Omental fat pad (tissue), 4 donors: Measurements from ENCODE around the gene KCNQ1OT1. TPM values are rescaled to one million over a fixed set of nuclear protein-coding genes. Genes with fewer than 3 reads are reported as not detected.

Experiments
- ATAC-seq: fragments of 150-250 bp; one replicate; pipeline ENCODE4 v1.9.1; 2016; ENCODE audit warnings: mild to moderate bottlenecking, moderate library complexity; ENCODE audit not compliant: low FRiP score
- DNase-seq: peaks from one replicate; pipeline ENCODE4 v3.0.0-alpha.2; 2019; ENCODE audit warnings: low spot score
- total RNA-seq, 4 donors: library from RNA; depleted of rRNA; stranded (reverse); fragments of >200 nt; gene quantifications; one replicate each; pipeline ENCODE4 v1.1.0, GENCODE V29; 2016
- TF ChIP-seq, protein P1 (sequence below), 3 donors: fragments of 450-650 bp; IDR thresholded peaks; one replicate each; pipeline ENCODE4 v1.5.1; 2016 to 2017; ENCODE audit warnings: antibody characterized with exemption in 3 of 3, mild to moderate bottlenecking in 3 of 3, moderate library complexity in 2 of 3

Gene KCNQ1OT1
- 1 to 10 TPM; 3.4 to 9.7 (median 6.2) TPM for total RNA-seq

DNA sequence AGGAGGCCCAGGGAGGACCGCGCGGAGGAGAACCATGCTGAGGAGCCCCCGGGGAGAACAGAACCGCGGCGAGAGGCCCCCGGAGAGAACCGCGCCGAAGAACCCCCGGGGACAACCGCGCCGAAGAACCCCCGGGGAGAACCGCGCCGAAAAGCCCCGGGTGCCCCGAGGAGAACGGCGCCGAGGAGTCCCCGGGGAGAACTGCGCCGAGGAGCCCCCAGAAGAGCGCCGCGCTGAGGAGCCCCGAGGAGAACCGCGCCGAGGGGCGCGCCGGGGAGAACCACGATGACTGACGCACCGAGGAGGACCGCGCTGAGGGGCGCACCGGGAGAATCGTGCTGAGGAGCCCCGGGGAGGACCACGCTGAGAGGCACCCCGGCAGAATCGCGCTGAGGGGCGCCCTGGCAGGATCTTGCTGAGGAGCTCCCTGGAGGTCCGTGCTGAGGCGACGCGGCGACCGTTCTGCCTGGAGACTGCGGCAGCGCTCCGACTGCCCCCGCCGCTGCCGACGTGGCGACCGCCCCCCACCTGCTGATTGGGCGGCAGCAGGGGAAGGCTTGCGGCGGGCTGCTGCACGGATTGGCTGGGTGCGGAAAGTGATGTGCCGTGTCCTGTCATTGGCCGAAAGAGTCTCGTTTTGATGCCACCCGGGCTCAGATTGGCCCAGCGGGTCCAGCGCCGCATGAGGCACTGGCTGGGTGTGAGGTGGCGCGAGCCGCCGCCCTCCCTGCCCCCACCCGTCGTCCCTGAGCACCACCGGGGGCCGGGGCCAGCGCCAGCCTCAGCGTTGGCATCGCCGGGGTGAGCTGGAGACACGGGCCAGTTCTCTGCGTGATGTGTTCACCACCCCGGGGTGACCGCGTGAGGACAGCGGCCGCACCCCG, at the start of gene KCNQ1OT1:
Gene KCNQ1OT1 (minus strand): TSS at position 464 of the 884 bp plus-strand sequence.
- ATAC-seq (peak; percentile 88), DNase-seq (peak; percentile 42)
- TF ChIP-seq, protein P1, sequence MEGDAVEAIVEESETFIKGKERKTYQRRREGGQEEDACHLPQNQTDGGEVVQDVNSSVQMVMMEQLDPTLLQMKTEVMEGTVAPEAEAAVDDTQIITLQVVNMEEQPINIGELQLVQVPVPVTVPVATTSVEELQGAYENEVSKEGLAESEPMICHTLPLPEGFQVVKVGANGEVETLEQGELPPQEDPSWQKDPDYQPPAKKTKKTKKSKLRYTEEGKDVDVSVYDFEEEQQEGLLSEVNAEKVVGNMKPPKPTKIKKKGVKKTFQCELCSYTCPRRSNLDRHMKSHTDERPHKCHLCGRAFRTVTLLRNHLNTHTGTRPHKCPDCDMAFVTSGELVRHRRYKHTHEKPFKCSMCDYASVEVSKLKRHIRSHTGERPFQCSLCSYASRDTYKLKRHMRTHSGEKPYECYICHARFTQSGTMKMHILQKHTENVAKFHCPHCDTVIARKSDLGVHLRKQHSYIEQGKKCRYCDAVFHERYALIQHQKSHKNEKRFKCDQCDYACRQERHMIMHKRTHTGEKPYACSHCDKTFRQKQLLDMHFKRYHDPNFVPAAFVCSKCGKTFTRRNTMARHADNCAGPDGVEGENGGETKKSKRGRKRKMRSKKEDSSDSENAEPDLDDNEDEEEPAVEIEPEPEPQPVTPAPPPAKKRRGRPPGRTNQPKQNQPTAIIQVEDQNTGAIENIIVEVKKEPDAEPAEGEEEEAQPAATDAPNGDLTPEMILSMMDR (IDR thresholded peaks at IDR 0.05): no peak

DNA sequence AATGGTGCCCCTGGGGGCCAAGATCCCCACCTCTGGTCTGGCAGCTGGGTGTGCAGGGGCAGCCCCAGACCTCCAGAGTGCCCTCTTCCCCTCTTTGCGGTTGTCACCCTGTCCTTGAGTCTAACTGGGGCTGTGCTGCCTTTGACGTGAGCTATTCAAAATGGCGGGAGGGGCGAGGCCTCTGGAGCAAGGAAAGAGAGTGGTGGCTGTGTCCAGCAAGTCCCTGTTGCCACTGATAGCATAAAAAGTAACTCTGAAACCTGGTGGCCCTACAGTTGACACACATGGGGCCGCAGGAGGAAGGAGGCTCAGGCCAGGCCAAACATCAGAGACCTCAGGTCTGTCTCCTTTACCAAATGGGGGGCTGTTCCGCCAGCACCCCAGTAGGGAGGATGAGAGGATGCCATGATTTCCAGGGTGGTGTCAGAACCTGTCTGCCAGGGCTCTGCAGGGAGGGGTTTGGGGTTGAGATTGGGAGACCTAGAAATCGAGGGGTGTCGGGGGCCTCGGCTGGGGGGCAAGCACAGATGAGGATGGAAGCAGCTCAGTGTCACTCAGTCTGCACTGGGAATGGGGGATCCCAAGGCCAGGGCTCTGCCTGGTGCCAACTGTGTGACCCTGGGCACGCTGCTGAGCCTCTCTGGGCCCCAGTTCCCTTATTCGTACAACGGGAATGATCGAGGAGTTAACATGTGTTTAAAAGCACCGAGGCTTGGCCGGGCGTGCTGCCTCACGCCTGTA, 49.2 kb upstream of the KCNQ1OT1 start:
- no peak for DNase-seq
- no peak for ATAC-seq
- TF ChIP-seq, protein P1 (IDR thresholded peaks at IDR 0.05): no peak

GRCh38 chr11:2748061-2748813, 48.4 kb upstream of the KCNQ1OT1 start:
- TF ChIP-seq, protein P1 (IDR thresholded peaks at IDR 0.05): no peak
- DNase-seq (no peak), ATAC-seq (no peak)

- TF ChIP-seq, protein P1 (IDR thresholded peaks at IDR 0.05): no peak
- ATAC-seq (no peak), DNase-seq (no peak)
Measured at GRCh38 chr11:2747248-2748027, 47.6 kb upstream of the KCNQ1OT1 start.

DNA sequence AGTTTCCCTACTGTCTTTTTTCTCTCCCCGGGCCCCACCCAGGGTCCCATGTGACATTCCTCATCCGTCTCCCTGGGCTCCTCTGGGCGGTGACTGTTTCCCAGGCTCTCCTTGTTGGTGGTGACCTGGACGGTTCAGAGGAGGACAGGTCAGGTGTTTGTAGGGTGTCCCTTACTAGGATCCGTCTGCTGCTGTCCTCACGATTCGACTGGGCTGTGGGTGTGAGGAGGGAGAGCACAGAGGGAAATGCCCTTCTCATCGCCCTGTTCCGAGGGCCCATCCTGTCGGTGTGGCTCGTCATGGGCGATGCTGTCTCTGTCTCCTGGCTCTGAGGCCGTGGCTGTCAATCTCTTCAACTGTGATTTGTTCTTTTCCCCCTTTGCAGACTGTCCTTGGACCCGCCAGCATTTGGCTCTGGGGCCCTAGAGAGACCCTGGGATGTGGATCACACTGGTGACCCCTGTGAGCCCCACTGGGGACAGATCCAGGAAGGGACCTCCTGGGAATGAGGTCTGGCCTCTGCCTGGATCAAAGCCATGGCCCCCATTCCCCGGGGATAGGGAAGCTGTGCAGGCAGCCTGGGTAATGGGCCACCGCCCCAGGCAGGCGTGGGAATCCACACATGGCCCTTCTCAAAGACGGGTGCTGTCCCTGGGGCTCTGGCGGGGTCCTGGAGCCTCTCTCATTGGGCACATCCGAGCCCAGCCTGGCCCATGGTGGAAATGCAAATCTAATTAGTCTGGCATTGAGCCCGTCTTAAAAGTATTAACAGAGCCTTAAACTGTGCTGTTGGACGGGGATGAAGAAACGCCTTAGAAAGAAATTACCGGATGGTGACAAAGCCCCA, 46.8 kb upstream of the KCNQ1OT1 start:
- no peak for DNase-seq
- ATAC-seq: no peak
- TF ChIP-seq, protein P1 (IDR thresholded peaks at IDR 0.05): no peak
